Karpas-422 (cell line): ENCODE measurements around the gene PPARA. TPM values are rescaled to one million over a fixed set of nuclear protein-coding genes. Genes with fewer than 3 reads are reported as not detected.
A peak's percentile ranks its signal among the peaks of the same experiment; 100 is the strongest.

Experiments used
- DNase-seq: peaks from one replicate; pipeline ENCODE4 v3.0.0-alpha.2; 2015
- H2AFZ ChIP-seq: fragments of 200-600 bp; sonication (generic); 2 replicates; pipeline ENCODE4 v1.6.1; 2014; ENCODE audit warnings: antibody characterized with exemption, low read length, mixed read lengths
- H3K27ac ChIP-seq: fragments of 200-600 bp; sonication (generic); 2 replicates; pipeline ENCODE4 v1.5.1; 2014; ENCODE audit warnings: mild to moderate bottlenecking, low read length, moderate library complexity
- H3K27me3 ChIP-seq: fragments of 200-600 bp; sonication (generic); 2 replicates; pipeline ENCODE4 v1.6.1; 2014; ENCODE audit warnings: low read length, mixed read lengths
- H3K36me3 ChIP-seq: fragments of 200-600 bp; sonication (generic); 2 replicates; pipeline ENCODE4 v1.6.1; 2014; ENCODE audit warnings: low read length, mixed read lengths; ENCODE audit not compliant: insufficient read depth
- H3K4me1 ChIP-seq: fragments of 200-600 bp; sonication (generic); 2 replicates; pipeline ENCODE4 v1.6.1; 2014; ENCODE audit warnings: mild to moderate bottlenecking, low read length, mixed read lengths
- H3K4me2 ChIP-seq: fragments of 200-600 bp; sonication (generic); 2 replicates; pipeline ENCODE4 v1.6.1; 2014; ENCODE audit warnings: low read length, low read depth, mild to moderate bottlenecking; ENCODE audit not compliant: poor library complexity, severe bottlenecking
- H3K4me3 ChIP-seq: fragments of 200-600 bp; sonication (generic); 2 replicates; pipeline ENCODE4 v1.5.1; 2014; ENCODE audit warnings: mild to moderate bottlenecking, antibody characterized with exemption, low read length, mixed read lengths
- H3K79me2 ChIP-seq: fragments of 200-600 bp; sonication (generic); 2 replicates; pipeline ENCODE4 v1.6.1; 2014; ENCODE audit warnings: mild to moderate bottlenecking, low read length, mixed read lengths
- H3K9ac ChIP-seq: fragments of 200-600 bp; sonication (generic); 2 replicates; pipeline ENCODE4 v1.6.0; 2014; ENCODE audit warnings: low read length
- H3K9me2 ChIP-seq: fragments of 200-600 bp; sonication (generic), shearing (Covaris generic); replicated peaks from 2 replicates; pipeline ENCODE4 v1.6.0; 2014; ENCODE audit warnings: mild to moderate bottlenecking, low read length, moderate library complexity; ENCODE audit not compliant: insufficient read depth
- H3K9me3 ChIP-seq: fragments of 300-700, 200-600 bp; sonication (generic); 2 replicates; pipeline ENCODE4 v1.6.1; 2014; ENCODE audit warnings: low read length, mixed read lengths
- H4K20me1 ChIP-seq: fragments of 200-600 bp; sonication (generic); 2 replicates; pipeline ENCODE4 v1.6.1; 2014; ENCODE audit warnings: mild to moderate bottlenecking, antibody characterized with exemption, low read length, low read depth; ENCODE audit not compliant: insufficient read depth
- total RNA-seq: library from RNA; depleted of rRNA; stranded (reverse); fragments of >200 nt; shearing (Covaris generic); gene quantifications from 2 replicates; pipeline ENCODE4 v1.2.3, GENCODE V29; 2014; ENCODE audit warnings: low replicate concordance

PPARA gene
- total RNA-seq, 1 experiment from 2014 or later = 23.5 TPM

- Histone ChIP-seq H3K79me2 (no peaks in the 10 kb centered on the region), H3K4me1 (no peaks in the 10 kb centered on the region), H3K4me2 (no peak overlapping the region), H3K4me3 (no peak overlapping the region), H3K27me3 (no peaks in the 10 kb centered on the region), H3K9me2 (no peaks in the 10 kb centered on the region), H4K20me1 (no peaks in the 10 kb centered on the region), H3K9ac (no peak overlapping the region), H3K9me3 (no peaks in the 10 kb centered on the region), H3K36me3 (no peaks in the 10 kb centered on the region; the same call in 1 of the 2 replicates), H3K27ac (no peak overlapping the region), H2AFZ (no peak overlapping the region)
- no peak for DNase-seq
Measured at GRCh38 chr22:46242076-46242475, 91.8 kb downstream of the PPARA start.

- H2AFZ ChIP-seq = no peak overlapping the region
- no peak for DNase-seq
- no peaks in the 10 kb centered on the region for H3K27me3 ChIP-seq
- no peak overlapping the region for H3K4me3 ChIP-seq
- H3K9me3 ChIP-seq = no peaks in the 10 kb centered on the region
- H3K9ac ChIP-seq = no peak overlapping the region
- H3K9me2 ChIP-seq = no peaks in the 10 kb centered on the region
- H4K20me1 ChIP-seq = no peaks in the 10 kb centered on the region
- peaks cover 7% of the 10 kb centered on the region for H3K4me1 ChIP-seq
- H3K36me3 ChIP-seq = no peaks in the 10 kb centered on the region; the same call in 1 of the 2 replicates
- H3K27ac ChIP-seq = no peak overlapping the region
- H3K79me2 ChIP-seq = peaks cover 9% of the 10 kb centered on the region
- H3K4me2 ChIP-seq = no peak overlapping the region
Measured at GRCh38 chr22:46244771-46245170, 94.4 kb downstream of the PPARA start.

DNA sequence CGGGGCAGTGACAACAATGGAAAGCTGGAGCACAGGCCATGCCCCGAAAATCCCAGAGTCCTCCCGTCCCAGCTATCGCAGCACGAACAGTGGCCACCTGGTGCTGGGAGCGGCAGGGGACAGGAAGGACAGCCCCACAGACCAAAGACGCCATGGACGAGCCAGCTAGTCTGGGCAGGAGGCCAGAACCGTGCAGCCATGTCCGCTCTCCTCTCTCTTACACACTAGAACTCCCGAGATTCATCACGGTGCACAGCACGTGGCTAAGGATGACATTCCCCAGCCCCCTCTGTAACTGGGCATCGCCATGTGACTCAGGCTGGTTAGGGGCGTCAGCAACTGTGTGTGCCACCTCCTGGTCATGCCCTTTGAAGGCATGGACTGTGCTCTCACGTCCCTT, 95.2 kb downstream of the PPARA start:
- Histone ChIP-seq H2AFZ (no peak overlapping the region), H3K9me2 (no peaks in the 10 kb centered on the region), H3K4me2 (no peak overlapping the region), H3K9me3 (no peaks in the 10 kb centered on the region), H3K4me3 (no peak overlapping the region), H3K4me1 (peaks cover 10% of the 10 kb centered on the region), H3K36me3 (no peaks in the 10 kb centered on the region; the same call in 1 of the 2 replicates), H3K27me3 (no peaks in the 10 kb centered on the region), H3K79me2 (peaks cover 9% of the 10 kb centered on the region), H3K9ac (no peak overlapping the region), H4K20me1 (no peaks in the 10 kb centered on the region), H3K27ac (no peak overlapping the region)
- DNase-seq = no peak

DNA sequence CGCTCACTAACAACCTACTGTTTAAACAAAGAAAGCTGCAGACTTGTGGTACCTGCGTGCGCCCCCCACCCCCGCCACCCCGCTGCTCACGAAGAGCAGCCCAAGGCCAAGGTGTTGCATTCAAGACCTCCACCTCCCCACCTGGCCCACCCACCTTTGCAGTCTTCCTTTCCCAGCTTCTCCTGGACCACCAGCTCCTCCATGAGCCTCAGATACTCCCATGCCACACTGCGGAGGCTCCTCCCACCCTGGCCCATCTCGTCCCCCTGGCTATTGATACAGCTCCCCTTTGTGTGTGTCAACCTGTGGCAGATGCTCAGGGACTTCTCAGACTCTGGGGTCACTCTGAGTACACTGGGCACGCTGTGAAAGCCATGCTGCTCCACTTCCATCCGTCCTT, 95.9 kb downstream of the PPARA start:
- H3K4me2 ChIP-seq = no peak overlapping the region
- no peak overlapping the region for H3K27ac ChIP-seq
- H3K79me2 ChIP-seq = peaks cover 9% of the 10 kb centered on the region
- no peaks in the 10 kb centered on the region for H3K9me2 ChIP-seq
- H3K4me1 ChIP-seq = peaks cover 16% of the 10 kb centered on the region
- no peak overlapping the region for H3K4me3 ChIP-seq
- no peaks in the 10 kb centered on the region; the same call in 1 of the 2 replicates for H3K36me3 ChIP-seq
- no peaks in the 10 kb centered on the region for H3K9me3 ChIP-seq
- H4K20me1 ChIP-seq = no peaks in the 10 kb centered on the region
- H3K27me3 ChIP-seq = no peaks in the 10 kb centered on the region
- DNase-seq = no peak
- no peak overlapping the region for H3K9ac ChIP-seq
- no peak overlapping the region for H2AFZ ChIP-seq

GRCh38 chr22:46247443-46247975, 97.2 kb downstream of the PPARA start:
- Histone ChIP-seq H3K9me3 (no peaks in the 10 kb centered on the region), H4K20me1 (no peaks in the 10 kb centered on the region), H3K4me1 (peaks cover 23% of the 10 kb centered on the region), H3K79me2 (peaks cover 9% of the 10 kb centered on the region), H3K9me2 (no peaks in the 10 kb centered on the region), H3K36me3 (no peaks in the 10 kb centered on the region), H3K27ac (no peak overlapping the region), H3K4me3 (no peak overlapping the region), H3K27me3 (no peaks in the 10 kb centered on the region), H2AFZ (no peak overlapping the region), H3K9ac (no peak overlapping the region), H3K4me2 (no peak overlapping the region)
- DNase-seq = no peak

DNA sequence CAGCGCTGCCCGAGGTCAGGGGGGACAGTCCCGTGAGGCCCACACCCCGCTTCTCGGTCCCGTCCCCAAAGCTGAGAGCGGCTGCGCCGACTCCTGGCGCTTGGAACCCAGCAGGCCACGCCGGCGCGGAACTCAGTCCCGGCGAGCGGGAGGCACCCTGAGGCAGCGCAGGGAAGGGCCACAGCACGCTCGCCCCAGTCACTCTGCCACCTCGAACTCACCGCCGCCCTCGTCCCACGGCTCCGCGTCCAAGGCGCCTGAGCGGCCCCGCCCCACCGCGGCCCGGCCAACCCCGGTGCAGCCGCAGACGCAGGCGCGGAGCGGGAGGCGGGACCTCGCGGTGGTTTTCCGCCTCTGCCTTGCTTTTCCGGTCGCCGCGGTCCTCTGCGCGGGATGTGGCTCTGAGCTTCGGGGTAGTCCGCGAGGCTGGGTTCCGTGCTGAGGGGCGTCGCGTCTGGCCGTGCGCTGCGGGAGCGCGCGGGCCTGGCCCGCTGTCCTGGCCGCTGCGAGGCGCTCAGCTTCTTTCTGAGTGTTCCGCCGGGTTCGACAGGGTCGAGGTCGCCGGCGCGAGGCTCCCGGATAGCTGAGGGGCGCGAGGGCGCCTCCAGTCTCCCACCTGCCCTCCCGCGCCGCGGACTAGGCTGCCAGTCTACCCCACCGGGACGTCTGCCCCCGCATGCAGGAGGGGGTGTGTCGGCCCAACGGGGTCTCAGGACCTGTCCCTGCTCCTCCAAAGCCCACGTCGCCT, 99.9 kb downstream of the PPARA start, which contains the start of gene CDPF1:
Gene CDPF1 (minus strand): TSS at position 259 of the 748 bp plus-strand sequence. CDS start 2,009 bp downstream, outside the sequence.
- Histone ChIP-seq H3K27ac (peak within 1 kb of the TSS; percentile 77), H3K27me3 (no peaks in the 10 kb centered on the region), H4K20me1 (no peaks in the 10 kb centered on the region), H3K9me3 (no peaks in the 10 kb centered on the region), H2AFZ (peak within 1 kb of the TSS; percentile 89; the same call in 1 of the 2 replicates), H3K79me2 (peaks cover 9% of the 10 kb centered on the region), H3K9me2 (no peaks in the 10 kb centered on the region), H3K36me3 (no peaks in the 10 kb centered on the region), H3K9ac (peak within 1 kb of the TSS; percentile 99), H3K4me3 (peak within 1 kb of the TSS; percentile 97), H3K4me1 (peaks cover 23% of the 10 kb centered on the region), H3K4me2 (peak within 1 kb of the TSS; percentile 88)
- DNase-seq = peak; percentile 95

- H3K79me2 ChIP-seq = peaks cover 9% of the 10 kb centered on the region
- peak overlapping the region; percentile 97 for H3K4me3 ChIP-seq
- no peaks in the 10 kb centered on the region for H4K20me1 ChIP-seq
- no peak overlapping the region for H3K27ac ChIP-seq
- H2AFZ ChIP-seq = no peak overlapping the region; the same call in 1 of the 2 replicates
- no peaks in the 10 kb centered on the region for H3K27me3 ChIP-seq
- H3K9ac ChIP-seq = peak overlapping the region; percentile 99
- DNase-seq = peak; percentile 46
- no peaks in the 10 kb centered on the region for H3K36me3 ChIP-seq
- peak overlapping the region; percentile 88 for H3K4me2 ChIP-seq
- H3K9me2 ChIP-seq = no peaks in the 10 kb centered on the region
- peaks cover 23% of the 10 kb centered on the region for H3K4me1 ChIP-seq
- H3K9me3 ChIP-seq = no peaks in the 10 kb centered on the region
Measured at GRCh38 chr22:46250783-46251125, 100.4 kb downstream of the PPARA start.

- no peak overlapping the region for H2AFZ ChIP-seq
- DNase-seq = no peak
- H3K27ac ChIP-seq = no peak overlapping the region
Measured at GRCh38 chr22:46251266-46251665, 100.9 kb downstream of the PPARA start.

More at GRCh38 chr22:46251266-46251665, 100.9 kb downstream of the PPARA start:
- Histone ChIP-seq H3K9me3 (no peaks in the 10 kb centered on the region), H3K9me2 (no peaks in the 10 kb centered on the region), H3K4me3 (peak overlapping the region; percentile 97), H3K27me3 (no peaks in the 10 kb centered on the region), H3K4me1 (peaks cover 23% of the 10 kb centered on the region), H3K4me2 (peak overlapping the region; percentile 88), H3K36me3 (no peaks in the 10 kb centered on the region), H4K20me1 (no peaks in the 10 kb centered on the region), H3K79me2 (peaks cover 9% of the 10 kb centered on the region), H3K9ac (peak overlapping the region; percentile 99)
